OCI-M2 (cell line): Measurements from ENCODE around the gene CD8B.
A peak's percentile ranks its signal among the peaks of the same experiment; 100 is the strongest.
"Not testable (repeated sequence)": the region's sequence is repeated elsewhere in the genome, so short reads cannot be mapped to it uniquely, and the experiment has no call there.

ENCODE experiments used
- DNase-seq: peaks from one replicate; lab custom pipeline; 2025; ENCODE audit not compliant: unreplicated experiment; lab: John Stamatoyannopoulos, UW

CD8B gene

GRCh38 chr2:86836915-86837695, 24.6 kb downstream of the CD8B start:
- not testable (repeated sequence) for DNase-seq

GRCh38 chr2:86835548-86835889, 26.2 kb downstream of the CD8B start:
- not testable (repeated sequence) for DNase-seq

GRCh38 chr2:86833315-86833714, 28.4 kb downstream of the CD8B start:
- no peak for DNase-seq

GRCh38 chr2:86832334-86833096, 29.2 kb downstream of the CD8B start:
- no peak for DNase-seq

GRCh38 chr2:86831537-86831936, 30.1 kb downstream of the CD8B start:
- no peak for DNase-seq

- no peak for DNase-seq
Measured at GRCh38 chr2:86826951-86827350, 34.7 kb downstream of the CD8B start.

GRCh38 chr2:86825693-86826381, 35.8 kb downstream of the CD8B start:
- no peak for DNase-seq

GRCh38 chr2:86825036-86825692, 36.5 kb downstream of the CD8B start:
- DNase-seq = no peak

- DNase-seq = no peak
Measured at GRCh38 chr2:86822668-86823345, 38.9 kb downstream of the CD8B start.

- no peak for DNase-seq
Measured at GRCh38 chr2:86821842-86822241, 39.8 kb downstream of the CD8B start.

GRCh38 chr2:86821306-86821705, 40.4 kb downstream of the CD8B start:
- no peak for DNase-seq

- DNase-seq = no peak
Measured at GRCh38 chr2:86818957-86819356, 42.7 kb downstream of the CD8B start.

GRCh38 chr2:86818114-86818801, 43.4 kb downstream of the CD8B start:
- DNase-seq = no peak

GRCh38 chr2:86815611-86816010, 46.1 kb downstream of the CD8B start:
- DNase-seq = no peak

- no peak for DNase-seq
Measured at GRCh38 chr2:86809481-86810121, 52.1 kb downstream of the CD8B start.

GRCh38 chr2:86808315-86809161, 53.1 kb downstream of the CD8B start:
- peak; percentile 27 for DNase-seq

- DNase-seq = no peak
Measured at GRCh38 chr2:86807468-86808275, 54.0 kb downstream of the CD8B start.

- no peak for DNase-seq
Measured at GRCh38 chr2:86807133-86807467, 54.6 kb downstream of the CD8B start.
